MCF 10A (cell line): Measurements from ENCODE around the gene WFDC1. TPM values are rescaled to one million over a fixed set of nuclear protein-coding genes. Genes with fewer than 3 reads are reported as not detected.
A peak's percentile ranks its signal among the peaks of the same experiment; 100 is the strongest.

Experiments
- BruUV-seq: library from RNA; stranded (reverse); fragments of 400-500 nt; replicated peaks from 2 replicates; lab custom pipeline; 2021; lab: Mats Ljungman, UMichigan
- CTCF ChIA-PET: fragments of 300-600 bp; sonication (Branson Sonifier 250); formaldehyde crosslinking; extraction: SDS; loops from one replicate; lab custom pipeline; 2021; ENCODE audit warnings: antibody characterized with exemption, inconsistent platforms; lab: Yijun Ruan, JAX
- POLR2A ChIA-PET: fragments of 300-600, 350-650 bp; sonication (Branson Sonifier 250); formaldehyde crosslinking; extraction: SDS; loops from one replicate; lab custom pipeline; 2020; ENCODE audit warnings: antibody characterized with exemption, inconsistent platforms; lab: Yijun Ruan, JAX
- DNase-seq: peaks from one replicate; pipeline ENCODE4 v3.0.0-alpha.2; 2018; ENCODE audit not compliant: unreplicated experiment
- H3K27ac Mint-ChIP-seq: one replicate; pipeline ENCODE4 v1.8.0; 2022; ENCODE audit warnings: mild to moderate bottlenecking, low read depth, mixed read lengths; ENCODE audit not compliant: unreplicated experiment
- H3K27me3 Mint-ChIP-seq: one replicate; pipeline ENCODE4 v1.8.0; 2022; ENCODE audit warnings: mixed read lengths; ENCODE audit not compliant: insufficient read depth, unreplicated experiment
- H3K36me3 Mint-ChIP-seq: one replicate; pipeline ENCODE4 v1.8.0; 2022; ENCODE audit warnings: mild to moderate bottlenecking, moderate library complexity, mixed read lengths; ENCODE audit not compliant: insufficient read depth, unreplicated experiment
- H3K4me1 Mint-ChIP-seq: one replicate; pipeline ENCODE4 v1.8.0; 2022; ENCODE audit warnings: mixed read lengths; ENCODE audit not compliant: insufficient read depth, unreplicated experiment
- H3K4me3 Mint-ChIP-seq: one replicate; pipeline ENCODE4 v1.8.0; 2022; ENCODE audit warnings: mild to moderate bottlenecking, moderate library complexity, mixed read lengths; ENCODE audit not compliant: unreplicated experiment
- H3K9me3 Mint-ChIP-seq: one replicate; pipeline ENCODE4 v1.8.0; 2022; ENCODE audit warnings: mixed read lengths; ENCODE audit not compliant: unreplicated experiment
- intact Hi-C: fragments of 100-400 bp; cut with micrococcal nuclease; formaldehyde crosslinking; loops from 2 replicates; pipeline ENCODE4 v1.14.1; 2022
- total RNA-seq: library from RNA; stranded (reverse); gene quantifications from 2 replicates; pipeline ENCODE4 v1.2.3, GENCODE V29; 2022
- TF ChIP-seq, protein P1 (sequence below): fragments of 200-600 bp; IDR thresholded peaks from one replicate; pipeline ENCODE4 v1.8.0; 2022; ENCODE audit warnings: antibody characterized with exemption, mild to moderate bottlenecking; ENCODE audit not compliant: unreplicated experiment

Gene WFDC1
- total RNA-seq, 1 experiment from 2014 or later = not detected

DNA sequence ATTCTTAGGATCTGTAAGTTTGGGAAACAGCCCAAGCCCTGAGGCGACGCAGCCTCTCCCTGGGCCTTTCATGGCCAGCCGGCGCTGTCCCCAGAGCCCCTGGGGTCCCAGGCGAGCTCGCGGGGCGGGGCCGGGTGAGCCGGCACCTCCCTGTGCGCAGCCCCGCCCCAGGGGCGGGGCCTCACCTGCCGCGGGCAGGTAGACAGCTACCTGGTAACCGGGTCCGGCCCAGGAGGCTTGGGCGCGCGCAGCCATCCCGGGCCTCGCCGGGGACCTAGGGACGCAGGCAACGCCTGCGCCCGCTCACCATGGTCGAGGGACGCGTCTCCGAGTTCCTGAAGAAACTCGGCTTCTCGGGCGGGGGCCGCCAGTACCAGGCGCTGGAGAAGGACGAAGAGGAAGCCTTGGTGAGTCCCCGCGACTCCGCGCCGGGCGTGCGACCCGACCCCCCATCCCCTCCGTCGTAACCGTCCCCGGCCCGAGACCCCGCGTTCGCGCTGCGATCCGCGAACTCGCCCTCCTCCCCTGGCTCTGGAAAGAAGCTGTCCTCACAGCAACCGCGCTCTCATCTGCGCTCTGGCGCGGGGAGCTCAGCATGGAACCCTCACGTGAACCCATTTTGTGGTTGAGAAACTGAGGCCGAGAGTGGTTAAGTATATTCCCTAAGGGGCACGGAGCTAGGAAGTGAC lies 73.8 kb downstream of the WFDC1 start, which contains the start of gene ATP2C2:
TSS of gene ATP2C2 (plus strand) at position 231 of the 689 bp plus-strand sequence. CDS start at position 309, 78 bp downstream.
- intact Hi-C loops = no loop called here
- DNase-seq = peak; percentile 31
- CTCF ChIA-PET = interaction anchor here (0.7 to 0.8 kb wide), 2 partner anchors 10 to 52 kb away, joined by 4 to 5 read pairs; no protein-coding TSS in a partner anchor
- POLR2A ChIA-PET = interaction anchor here (0.7 to 1.6 kb wide), 3 partner anchors 9 to 134 kb away, joined by 4 to 7 read pairs (median 4); no protein-coding TSS in a partner anchor
- no peak within 1 kb of the TSS for H3K27ac Mint-ChIP-seq
- TF ChIP-seq, protein P1, sequence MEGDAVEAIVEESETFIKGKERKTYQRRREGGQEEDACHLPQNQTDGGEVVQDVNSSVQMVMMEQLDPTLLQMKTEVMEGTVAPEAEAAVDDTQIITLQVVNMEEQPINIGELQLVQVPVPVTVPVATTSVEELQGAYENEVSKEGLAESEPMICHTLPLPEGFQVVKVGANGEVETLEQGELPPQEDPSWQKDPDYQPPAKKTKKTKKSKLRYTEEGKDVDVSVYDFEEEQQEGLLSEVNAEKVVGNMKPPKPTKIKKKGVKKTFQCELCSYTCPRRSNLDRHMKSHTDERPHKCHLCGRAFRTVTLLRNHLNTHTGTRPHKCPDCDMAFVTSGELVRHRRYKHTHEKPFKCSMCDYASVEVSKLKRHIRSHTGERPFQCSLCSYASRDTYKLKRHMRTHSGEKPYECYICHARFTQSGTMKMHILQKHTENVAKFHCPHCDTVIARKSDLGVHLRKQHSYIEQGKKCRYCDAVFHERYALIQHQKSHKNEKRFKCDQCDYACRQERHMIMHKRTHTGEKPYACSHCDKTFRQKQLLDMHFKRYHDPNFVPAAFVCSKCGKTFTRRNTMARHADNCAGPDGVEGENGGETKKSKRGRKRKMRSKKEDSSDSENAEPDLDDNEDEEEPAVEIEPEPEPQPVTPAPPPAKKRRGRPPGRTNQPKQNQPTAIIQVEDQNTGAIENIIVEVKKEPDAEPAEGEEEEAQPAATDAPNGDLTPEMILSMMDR = no peak
- BruUV-seq = no TSS peak
- H3K9me3 Mint-ChIP-seq = no peaks in the 10 kb centered on the region
- no peaks in the 10 kb centered on the region for H3K36me3 Mint-ChIP-seq
- H3K27me3 Mint-ChIP-seq = peaks cover 45% of the 10 kb centered on the region
- H3K4me1 Mint-ChIP-seq = no peaks in the 10 kb centered on the region
- no peak within 1 kb of the TSS for H3K4me3 Mint-ChIP-seq

DNA sequence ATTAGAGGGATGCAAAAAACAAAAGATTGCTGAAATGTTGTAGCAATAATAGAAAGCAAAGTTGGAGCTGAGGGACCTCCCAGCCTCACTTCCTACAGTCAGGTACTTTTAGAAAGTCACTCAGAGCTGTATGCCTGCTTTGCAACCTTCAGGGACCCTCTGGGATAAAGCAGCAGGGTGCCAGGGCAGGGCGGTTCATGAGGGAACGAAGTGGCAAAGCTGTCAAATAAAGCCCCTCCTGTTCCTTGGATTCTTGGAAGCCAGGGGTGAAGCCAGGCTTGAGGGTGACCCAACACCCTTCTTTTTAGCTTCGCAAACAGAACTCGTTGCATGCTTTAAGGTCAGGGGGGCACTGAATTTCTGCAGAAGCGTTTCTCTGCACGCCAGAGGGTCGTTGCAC lies 74.4 kb downstream of the WFDC1 start:
- TF ChIP-seq, protein P1 = no peak
- no peak overlapping the region for H3K27ac Mint-ChIP-seq
- no peak overlapping the region for H3K4me3 Mint-ChIP-seq
- no peaks in the 10 kb centered on the region for H3K36me3 Mint-ChIP-seq
- ChIA-PET POLR2A (interaction anchor here (0.7 to 1.6 kb wide), 3 partner anchors 8 to 134 kb away, joined by 4 to 7 read pairs (median 4); no protein-coding TSS in a partner anchor), CTCF (interaction anchor here (0.9 kb wide), 1 partner anchor 11 kb away, joined by 4 read pairs; no protein-coding TSS in a partner anchor)
- intact Hi-C loops = no loop called here
- no peaks in the 10 kb centered on the region for H3K4me1 Mint-ChIP-seq
- BruUV-seq = no TSS peak
- DNase-seq = no peak
- H3K27me3 Mint-ChIP-seq = peaks cover 52% of the 10 kb centered on the region
- no peaks in the 10 kb centered on the region for H3K9me3 Mint-ChIP-seq

DNA sequence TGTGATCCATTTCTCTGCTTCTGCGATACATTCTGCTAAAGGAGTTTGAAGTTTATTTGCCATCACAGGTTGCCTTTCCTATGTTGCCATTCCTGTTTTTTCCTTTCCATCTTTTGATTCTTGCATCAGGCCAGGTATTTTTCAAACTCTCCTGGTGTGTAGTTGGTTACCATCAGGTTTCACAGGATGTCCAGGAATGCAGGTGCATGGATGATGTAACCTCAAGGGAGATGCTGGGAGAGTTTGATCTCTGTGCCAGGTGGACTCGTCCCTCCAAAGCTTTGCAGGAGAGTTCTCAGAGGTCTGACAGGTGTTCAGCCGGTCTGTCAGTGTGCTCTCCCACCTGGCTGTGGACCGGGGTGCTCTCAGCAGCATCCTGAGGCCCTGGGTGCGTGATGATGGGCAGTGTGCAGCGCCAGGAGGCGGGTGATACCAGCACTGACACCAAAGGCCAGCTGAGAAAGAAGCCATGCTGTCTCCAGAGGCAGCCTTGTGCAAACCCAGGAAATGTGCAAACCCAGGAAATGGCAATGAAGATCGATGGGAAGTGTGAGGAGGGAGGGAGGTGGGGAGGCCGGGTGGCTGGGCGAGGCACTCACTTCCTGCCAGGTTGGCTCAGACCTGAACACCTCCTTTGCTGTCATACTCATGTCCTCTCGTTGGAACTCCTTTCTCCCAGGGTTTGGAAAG lies 75.4 kb downstream of the WFDC1 start:
- Mint-ChIP-seq H3K9me3 (no peaks in the 10 kb centered on the region), H3K27ac (no peak overlapping the region), H3K36me3 (no peaks in the 10 kb centered on the region), H3K27me3 (peaks cover 58% of the 10 kb centered on the region), H3K4me3 (no peak overlapping the region), H3K4me1 (no peaks in the 10 kb centered on the region)
- POLR2A ChIA-PET = no interaction called here
- CTCF ChIA-PET = interaction anchor here (0.9 kb wide), 1 partner anchor 12 kb away, joined by 4 read pairs; no protein-coding TSS in a partner anchor
- TF ChIP-seq, protein P1 = no peak
- intact Hi-C loops = no loop called here
- BruUV-seq = no TSS peak
- no peak for DNase-seq
